Fibroblast of lung (primary cell): ENCODE measurements around the gene ZFPM1.

ENCODE experiments used
- EZH2 ChIP-seq: IDR thresholded peaks from 2 replicates; pipeline ENCODE4 v1.5.1; 2012; ENCODE audit warnings: low read length, control low read depth, mild to moderate bottlenecking; ENCODE audit errors: missing control alignments
- TF ChIP-seq, protein P1 (sequence below), 2 donors: IDR thresholded peaks in 1 of 2; conservative IDR thresholded peaks in 1 of 2; 1 replicate in 1 of 2; 2 replicates in 1 of 2; pipeline ENCODE4 v1.5.1; 2011 to 2012; ENCODE audit warnings: low read length in 2 of 2, control low read depth in 1 of 2, inconsistent platforms in 1 of 2, low read depth in 1 of 2, mild to moderate bottlenecking in 1 of 2

- TF ChIP-seq, protein P1, sequence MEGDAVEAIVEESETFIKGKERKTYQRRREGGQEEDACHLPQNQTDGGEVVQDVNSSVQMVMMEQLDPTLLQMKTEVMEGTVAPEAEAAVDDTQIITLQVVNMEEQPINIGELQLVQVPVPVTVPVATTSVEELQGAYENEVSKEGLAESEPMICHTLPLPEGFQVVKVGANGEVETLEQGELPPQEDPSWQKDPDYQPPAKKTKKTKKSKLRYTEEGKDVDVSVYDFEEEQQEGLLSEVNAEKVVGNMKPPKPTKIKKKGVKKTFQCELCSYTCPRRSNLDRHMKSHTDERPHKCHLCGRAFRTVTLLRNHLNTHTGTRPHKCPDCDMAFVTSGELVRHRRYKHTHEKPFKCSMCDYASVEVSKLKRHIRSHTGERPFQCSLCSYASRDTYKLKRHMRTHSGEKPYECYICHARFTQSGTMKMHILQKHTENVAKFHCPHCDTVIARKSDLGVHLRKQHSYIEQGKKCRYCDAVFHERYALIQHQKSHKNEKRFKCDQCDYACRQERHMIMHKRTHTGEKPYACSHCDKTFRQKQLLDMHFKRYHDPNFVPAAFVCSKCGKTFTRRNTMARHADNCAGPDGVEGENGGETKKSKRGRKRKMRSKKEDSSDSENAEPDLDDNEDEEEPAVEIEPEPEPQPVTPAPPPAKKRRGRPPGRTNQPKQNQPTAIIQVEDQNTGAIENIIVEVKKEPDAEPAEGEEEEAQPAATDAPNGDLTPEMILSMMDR (conservative IDR thresholded peaks at IDR 0.05 in 1 of 2, IDR thresholded peaks at IDR 0.05 in 1 of 2; ENCODE audit: low read depth in 1 of 2, low read length in 2 of 2), result no peak
- TF ChIP-seq EZH2, result no peak
Observed at GRCh38 chr16:88576307-88576706, 123.2 kb downstream of the ZFPM1 start.
